Measurements from ENCODE around the gene EFCAB13. TPM values are rescaled to one million over a fixed set of nuclear protein-coding genes. Genes with fewer than 3 reads are reported as not detected.
"Not testable (repeated sequence)": the region's sequence is repeated elsewhere in the genome, so short reads cannot be mapped to it uniquely, and the experiment has no call there.

EFCAB13 gene
- total and polyA plus RNA-seq, 2 of the 4 experiments (the other 2 are of a cell fraction) = 0.77 to 1.4 TPM

DNA sequence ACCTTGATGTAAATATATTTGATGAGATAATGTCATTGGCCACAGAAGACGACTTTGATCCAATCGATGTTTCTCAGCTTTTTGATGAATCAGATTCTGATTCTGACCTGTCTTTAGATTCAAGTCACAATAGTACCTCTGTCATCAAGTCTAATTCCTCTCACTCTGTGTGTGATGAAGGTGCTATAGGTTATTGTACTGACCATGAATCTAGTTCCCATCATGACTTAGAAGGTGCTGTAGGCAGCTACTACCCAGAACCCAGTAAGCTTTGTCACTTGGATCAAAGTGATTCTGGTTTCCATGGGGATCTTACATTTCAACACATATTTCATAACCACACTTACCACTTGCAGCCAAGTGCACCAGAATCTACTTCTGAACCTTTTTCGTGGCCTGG is 101.5 kb downstream of the EFCAB13 start:
- H3K27ac ChIP-seq (ENCODE audit: insufficient read depth, low read length); dilution Hi-C loops (cut with HindIII; ENCODE audit: low sequenced_read_pairs, unreplicated experiment); H4K91ac ChIP-seq (ENCODE audit: insufficient read depth, low read depth, low read length); CTCF ChIA-PET; DNase-seq; H3K23ac ChIP-seq (ENCODE audit: low read depth, low read length); H3K18ac ChIP-seq (ENCODE audit: low read depth, low read length); H3K14ac ChIP-seq (replicated peaks; ENCODE audit: low read depth, low read length); H3K4me2 ChIP-seq (ENCODE audit: low read depth, low read length); H3K56ac ChIP-seq (ENCODE audit: extremely low read depth, insufficient read depth, low read length); H3K36me3 ChIP-seq (ENCODE audit: control insufficient read depth, insufficient read depth, low read length); H2BK15ac ChIP-seq (ENCODE audit: low read depth, low read length); ATAC-seq (ENCODE audit: low read depth); POLR2A ChIA-PET (ENCODE audit: unreplicated experiment); H3K9me3 ChIP-seq (ENCODE audit: control insufficient read depth, insufficient read depth, low read length); H2BK5ac ChIP-seq (ENCODE audit: low read depth, low read length, poor library complexity, severe bottlenecking); intact Hi-C loops (cut with micrococcal nuclease); H3K9me1 ChIP-seq (ENCODE audit: insufficient read depth, low read length); H3K4me1 ChIP-seq (ENCODE audit: control insufficient read depth, insufficient read depth, low read length); H2BK20ac ChIP-seq (ENCODE audit: low read depth, low read length); H3K79me1 ChIP-seq (ENCODE audit: low read depth in 1 of 2, low read length in 2 of 2); H3K9ac ChIP-seq (ENCODE audit: low read depth, low read length); H2BK120ac ChIP-seq (ENCODE audit: low read depth, low read length); H2AK5ac ChIP-seq (ENCODE audit: low read depth, low read length); H3K27me3 ChIP-seq (ENCODE audit: control insufficient read depth, insufficient read depth, low read length); H3K4me3 ChIP-seq (ENCODE audit: insufficient read depth, low read depth, low read length); H2AFZ ChIP-seq (replicated peaks; ENCODE audit: low read length, poor library complexity); BruUV-seq (replicated peaks); H2AK9ac ChIP-seq (replicated peaks; ENCODE audit: low read depth, low read length, poor library complexity); H4K20me1 ChIP-seq (ENCODE audit: insufficient read depth, low read length); in situ Hi-C loops (cut with MboI; ENCODE audit: low sequenced_read_pairs); H4K5ac ChIP-seq (ENCODE audit: low read depth, low read length); H3K4ac ChIP-seq (ENCODE audit: low read depth, low read length); H4K8ac ChIP-seq (ENCODE audit: low read depth in 2 of 2, low read length in 2 of 2): not testable (repeated sequence)
- WGBS, 2 experiments (ENCODE audit: extremely low coverage in 2 of 2, insufficient read length in 1 of 2) = no CpG with 5 or more reads among the region's 3 CpGs

GRCh38 chr17:47425887-47426635 is 102.3 kb downstream of the EFCAB13 start:
- POLR2A ChIA-PET (ENCODE audit: unreplicated experiment); H3K4me2 ChIP-seq (ENCODE audit: low read depth, low read length); H3K27me3 ChIP-seq (ENCODE audit: control insufficient read depth, insufficient read depth, low read length); H3K56ac ChIP-seq (ENCODE audit: extremely low read depth, insufficient read depth, low read length); H2BK20ac ChIP-seq (ENCODE audit: low read depth, low read length); H3K4me1 ChIP-seq (ENCODE audit: control insufficient read depth, insufficient read depth, low read length); H3K9me3 ChIP-seq (ENCODE audit: control insufficient read depth, insufficient read depth, low read length); BruUV-seq (replicated peaks); intact Hi-C loops (cut with micrococcal nuclease); H3K79me1 ChIP-seq (ENCODE audit: low read depth in 1 of 2, low read length in 2 of 2); H4K5ac ChIP-seq (ENCODE audit: low read depth, low read length); H3K4ac ChIP-seq (ENCODE audit: low read depth, low read length); H3K23ac ChIP-seq (ENCODE audit: low read depth, low read length); ATAC-seq (ENCODE audit: low read depth); H3K9me1 ChIP-seq (ENCODE audit: insufficient read depth, low read length); H3K36me3 ChIP-seq (ENCODE audit: control insufficient read depth, insufficient read depth, low read length); CTCF ChIA-PET; H3K18ac ChIP-seq (ENCODE audit: low read depth, low read length); H4K20me1 ChIP-seq (ENCODE audit: insufficient read depth, low read length); H2BK120ac ChIP-seq (ENCODE audit: low read depth, low read length); H4K8ac ChIP-seq (ENCODE audit: low read depth in 2 of 2, low read length in 2 of 2); H2AK5ac ChIP-seq (ENCODE audit: low read depth, low read length); H3K14ac ChIP-seq (replicated peaks; ENCODE audit: low read depth, low read length); DNase-seq; H3K27ac ChIP-seq (ENCODE audit: insufficient read depth, low read length); H3K9ac ChIP-seq (ENCODE audit: low read depth, low read length); dilution Hi-C loops (cut with HindIII; ENCODE audit: low sequenced_read_pairs, unreplicated experiment); H2AK9ac ChIP-seq (replicated peaks; ENCODE audit: low read depth, low read length, poor library complexity); H2AFZ ChIP-seq (replicated peaks; ENCODE audit: low read length, poor library complexity); in situ Hi-C loops (cut with MboI; ENCODE audit: low sequenced_read_pairs); H2BK15ac ChIP-seq (ENCODE audit: low read depth, low read length); H2BK5ac ChIP-seq (ENCODE audit: low read depth, low read length, poor library complexity, severe bottlenecking); H3K4me3 ChIP-seq (ENCODE audit: insufficient read depth, low read depth, low read length); H4K91ac ChIP-seq (ENCODE audit: insufficient read depth, low read depth, low read length): not testable (repeated sequence)
- no CpG with 5 or more reads among the region's 3 CpGs for WGBS, 2 experiments (ENCODE audit: extremely low coverage in 2 of 2, insufficient read length in 1 of 2)

All from IMR-90 (cell line).